ENCODE results near the gene SDHC. TPM values are rescaled to one million over a fixed set of nuclear protein-coding genes. Genes with fewer than 3 reads are reported as not detected.

The SDHC gene
- total and polyA plus RNA-seq, 2 of the 8 experiments (the other 6 are each of a cell fraction or from before 2014, with no cell fraction given) = 224 to 305 TPM

DNA sequence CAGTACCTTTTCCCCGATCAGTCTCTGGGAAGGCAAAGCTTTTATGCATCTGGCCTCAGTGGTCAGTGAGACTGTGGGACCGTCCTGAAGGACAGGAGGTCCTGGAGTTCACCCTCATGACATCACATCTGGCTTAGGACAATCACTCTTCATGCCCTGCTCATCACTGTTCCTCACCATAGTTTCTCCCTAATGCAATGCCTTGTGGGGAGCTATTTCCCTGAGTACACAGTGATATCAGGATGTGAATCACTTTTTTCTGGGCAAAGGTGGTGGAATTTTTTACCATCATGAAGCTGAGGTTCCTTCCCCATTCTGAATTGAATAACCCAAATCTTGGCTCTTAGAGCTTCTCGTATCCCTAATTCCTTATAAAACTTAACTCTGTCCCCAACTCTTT is 88.3 kb downstream of the SDHC start (continued):
- TF ChIP-seq, protein P1, sequence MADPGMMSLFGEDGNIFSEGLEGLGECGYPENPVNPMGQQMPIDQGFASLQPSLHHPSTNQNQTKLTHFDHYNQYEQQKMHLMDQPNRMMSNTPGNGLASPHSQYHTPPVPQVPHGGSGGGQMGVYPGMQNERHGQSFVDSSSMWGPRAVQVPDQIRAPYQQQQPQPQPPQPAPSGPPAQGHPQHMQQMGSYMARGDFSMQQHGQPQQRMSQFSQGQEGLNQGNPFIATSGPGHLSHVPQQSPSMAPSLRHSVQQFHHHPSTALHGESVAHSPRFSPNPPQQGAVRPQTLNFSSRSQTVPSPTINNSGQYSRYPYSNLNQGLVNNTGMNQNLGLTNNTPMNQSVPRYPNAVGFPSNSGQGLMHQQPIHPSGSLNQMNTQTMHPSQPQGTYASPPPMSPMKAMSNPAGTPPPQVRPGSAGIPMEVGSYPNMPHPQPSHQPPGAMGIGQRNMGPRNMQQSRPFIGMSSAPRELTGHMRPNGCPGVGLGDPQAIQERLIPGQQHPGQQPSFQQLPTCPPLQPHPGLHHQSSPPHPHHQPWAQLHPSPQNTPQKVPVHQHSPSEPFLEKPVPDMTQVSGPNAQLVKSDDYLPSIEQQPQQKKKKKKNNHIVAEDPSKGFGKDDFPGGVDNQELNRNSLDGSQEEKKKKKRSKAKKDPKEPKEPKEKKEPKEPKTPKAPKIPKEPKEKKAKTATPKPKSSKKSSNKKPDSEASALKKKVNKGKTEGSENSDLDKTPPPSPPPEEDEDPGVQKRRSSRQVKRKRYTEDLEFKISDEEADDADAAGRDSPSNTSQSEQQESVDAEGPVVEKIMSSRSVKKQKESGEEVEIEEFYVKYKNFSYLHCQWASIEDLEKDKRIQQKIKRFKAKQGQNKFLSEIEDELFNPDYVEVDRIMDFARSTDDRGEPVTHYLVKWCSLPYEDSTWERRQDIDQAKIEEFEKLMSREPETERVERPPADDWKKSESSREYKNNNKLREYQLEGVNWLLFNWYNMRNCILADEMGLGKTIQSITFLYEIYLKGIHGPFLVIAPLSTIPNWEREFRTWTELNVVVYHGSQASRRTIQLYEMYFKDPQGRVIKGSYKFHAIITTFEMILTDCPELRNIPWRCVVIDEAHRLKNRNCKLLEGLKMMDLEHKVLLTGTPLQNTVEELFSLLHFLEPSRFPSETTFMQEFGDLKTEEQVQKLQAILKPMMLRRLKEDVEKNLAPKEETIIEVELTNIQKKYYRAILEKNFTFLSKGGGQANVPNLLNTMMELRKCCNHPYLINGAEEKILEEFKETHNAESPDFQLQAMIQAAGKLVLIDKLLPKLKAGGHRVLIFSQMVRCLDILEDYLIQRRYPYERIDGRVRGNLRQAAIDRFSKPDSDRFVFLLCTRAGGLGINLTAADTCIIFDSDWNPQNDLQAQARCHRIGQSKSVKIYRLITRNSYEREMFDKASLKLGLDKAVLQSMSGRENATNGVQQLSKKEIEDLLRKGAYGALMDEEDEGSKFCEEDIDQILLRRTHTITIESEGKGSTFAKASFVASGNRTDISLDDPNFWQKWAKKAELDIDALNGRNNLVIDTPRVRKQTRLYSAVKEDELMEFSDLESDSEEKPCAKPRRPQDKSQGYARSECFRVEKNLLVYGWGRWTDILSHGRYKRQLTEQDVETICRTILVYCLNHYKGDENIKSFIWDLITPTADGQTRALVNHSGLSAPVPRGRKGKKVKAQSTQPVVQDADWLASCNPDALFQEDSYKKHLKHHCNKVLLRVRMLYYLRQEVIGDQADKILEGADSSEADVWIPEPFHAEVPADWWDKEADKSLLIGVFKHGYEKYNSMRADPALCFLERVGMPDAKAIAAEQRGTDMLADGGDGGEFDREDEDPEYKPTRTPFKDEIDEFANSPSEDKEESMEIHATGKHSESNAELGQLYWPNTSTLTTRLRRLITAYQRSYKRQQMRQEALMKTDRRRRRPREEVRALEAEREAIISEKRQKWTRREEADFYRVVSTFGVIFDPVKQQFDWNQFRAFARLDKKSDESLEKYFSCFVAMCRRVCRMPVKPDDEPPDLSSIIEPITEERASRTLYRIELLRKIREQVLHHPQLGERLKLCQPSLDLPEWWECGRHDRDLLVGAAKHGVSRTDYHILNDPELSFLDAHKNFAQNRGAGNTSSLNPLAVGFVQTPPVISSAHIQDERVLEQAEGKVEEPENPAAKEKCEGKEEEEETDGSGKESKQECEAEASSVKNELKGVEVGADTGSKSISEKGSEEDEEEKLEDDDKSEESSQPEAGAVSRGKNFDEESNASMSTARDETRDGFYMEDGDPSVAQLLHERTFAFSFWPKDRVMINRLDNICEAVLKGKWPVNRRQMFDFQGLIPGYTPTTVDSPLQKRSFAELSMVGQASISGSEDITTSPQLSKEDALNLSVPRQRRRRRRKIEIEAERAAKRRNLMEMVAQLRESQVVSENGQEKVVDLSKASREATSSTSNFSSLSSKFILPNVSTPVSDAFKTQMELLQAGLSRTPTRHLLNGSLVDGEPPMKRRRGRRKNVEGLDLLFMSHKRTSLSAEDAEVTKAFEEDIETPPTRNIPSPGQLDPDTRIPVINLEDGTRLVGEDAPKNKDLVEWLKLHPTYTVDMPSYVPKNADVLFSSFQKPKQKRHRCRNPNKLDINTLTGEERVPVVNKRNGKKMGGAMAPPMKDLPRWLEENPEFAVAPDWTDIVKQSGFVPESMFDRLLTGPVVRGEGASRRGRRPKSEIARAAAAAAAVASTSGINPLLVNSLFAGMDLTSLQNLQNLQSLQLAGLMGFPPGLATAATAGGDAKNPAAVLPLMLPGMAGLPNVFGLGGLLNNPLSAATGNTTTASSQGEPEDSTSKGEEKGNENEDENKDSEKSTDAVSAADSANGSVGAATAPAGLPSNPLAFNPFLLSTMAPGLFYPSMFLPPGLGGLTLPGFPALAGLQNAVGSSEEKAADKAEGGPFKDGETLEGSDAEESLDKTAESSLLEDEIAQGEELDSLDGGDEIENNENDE (IDR thresholded peaks at IDR 0.05; ENCODE audit: insufficient replicate concordance, low read length) = no peak
- TF ChIP-seq TAF7 (optimal IDR thresholded peaks at IDR 0.05; ENCODE audit: borderline replicate concordance, low read depth, low read length) (no peak), YY1 (IDR thresholded peaks at IDR 0.05; ENCODE audit: low read depth, low read length) (no peak), KDM1A (IDR thresholded peaks at IDR 0.05; ENCODE audit: borderline replicate concordance, low read length) (no peak), POLR2A (IDR thresholded peaks at IDR 0.05; ENCODE audit: control extremely low read depth in 1 of 2, low read depth in 2 of 2, low read length in 2 of 2) (no peak), TBP (IDR thresholded peaks at IDR 0.05; ENCODE audit: low read depth, low read length) (no peak), RXRA (IDR thresholded peaks at IDR 0.05; ENCODE audit: insufficient read depth, low read depth, low read length) (no peak), SIN3A (conservative IDR thresholded peaks at IDR 0.05 in 1 of 2, IDR thresholded peaks at IDR 0.05 in 1 of 2; ENCODE audit: low read depth in 1 of 2, low read length in 2 of 2) (no peak), SP2 (IDR thresholded peaks at IDR 0.05; ENCODE audit: low read length) (no peak), SUZ12 (IDR thresholded peaks at IDR 0.05; ENCODE audit: low read length) (no peak), JUN (IDR thresholded peaks at IDR 0.05; ENCODE audit: low read depth, low read length) (no peak), SIRT6 (IDR thresholded peaks at IDR 0.05; ENCODE audit: low read length) (no peak), EGR1 (IDR thresholded peaks at IDR 0.05; ENCODE audit: borderline replicate concordance, low read depth, low read length) (no peak)

Measured in H1 (cell line).